HG03439 (cell line): Measurements from ENCODE around the gene BTG2.
"Not testable (repeated sequence)": the region's sequence is repeated elsewhere in the genome, so short reads cannot be mapped to it uniquely, and the experiment has no call there.

Experiments used
- ATAC-seq: cut with Tn5 transposase; IDR thresholded peaks from one replicate; pipeline ENCODE4 v1.9.1; 2021; ENCODE audit warnings: mild to moderate bottlenecking, moderate library complexity; ENCODE audit not compliant: unreplicated experiment

Gene BTG2

DNA sequence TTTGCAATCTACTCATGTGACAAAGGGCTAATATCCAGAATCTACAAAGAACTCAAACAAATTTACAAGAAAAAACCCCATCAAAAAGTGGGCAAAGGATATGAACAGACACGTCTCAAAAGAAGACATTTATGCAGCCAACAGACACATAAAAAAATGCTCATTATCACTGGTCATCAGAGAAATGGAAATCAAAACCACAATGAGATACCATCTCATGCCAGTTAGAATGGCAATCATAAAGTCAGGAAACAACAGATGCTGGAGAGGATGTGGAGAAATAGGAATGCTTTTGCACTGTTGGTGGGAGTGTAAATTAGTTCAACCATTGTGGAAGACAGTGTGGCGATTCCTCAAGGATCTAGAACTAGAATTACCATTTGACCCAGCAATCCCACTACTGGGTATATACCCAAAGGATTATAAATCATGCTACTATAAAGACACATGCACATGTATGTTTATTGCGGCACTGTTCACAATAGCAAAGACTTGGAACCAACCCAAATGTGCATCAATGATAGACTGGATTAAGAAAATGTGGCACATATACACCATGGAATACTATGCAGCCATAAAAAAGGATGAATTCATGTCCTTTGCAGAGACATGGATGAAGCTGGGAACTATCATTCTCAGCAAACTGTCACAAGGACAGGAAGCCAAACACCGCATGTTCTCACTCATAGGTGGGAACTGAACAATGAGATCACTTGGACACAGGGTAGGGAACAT is 8.9 kb downstream of the BTG2 start:
- ATAC-seq, result not testable (repeated sequence)

DNA sequence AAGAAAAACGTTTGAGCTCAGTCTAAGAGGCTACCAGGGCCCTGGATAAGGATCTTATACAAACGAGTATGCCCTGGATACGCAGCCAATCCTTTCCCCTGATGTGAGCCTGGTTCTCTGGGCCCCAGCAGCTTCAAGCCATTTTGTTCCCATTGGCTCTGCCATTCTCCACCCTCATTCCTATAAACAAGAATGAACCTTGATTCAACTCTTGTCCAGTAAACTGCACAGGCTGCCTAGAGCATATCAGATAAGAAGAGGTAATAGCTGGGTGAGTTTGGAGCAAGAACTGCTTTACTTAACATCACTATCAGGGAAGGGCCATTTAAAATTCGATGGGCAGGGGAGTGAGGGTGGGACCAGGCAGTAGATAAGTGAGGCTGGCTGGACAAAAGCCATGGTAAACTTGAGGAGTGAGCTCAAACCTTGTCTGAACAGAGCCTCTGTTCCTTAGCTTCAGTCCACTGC is 11.3 kb downstream of the BTG2 start:
- ATAC-seq, result no peak

DNA sequence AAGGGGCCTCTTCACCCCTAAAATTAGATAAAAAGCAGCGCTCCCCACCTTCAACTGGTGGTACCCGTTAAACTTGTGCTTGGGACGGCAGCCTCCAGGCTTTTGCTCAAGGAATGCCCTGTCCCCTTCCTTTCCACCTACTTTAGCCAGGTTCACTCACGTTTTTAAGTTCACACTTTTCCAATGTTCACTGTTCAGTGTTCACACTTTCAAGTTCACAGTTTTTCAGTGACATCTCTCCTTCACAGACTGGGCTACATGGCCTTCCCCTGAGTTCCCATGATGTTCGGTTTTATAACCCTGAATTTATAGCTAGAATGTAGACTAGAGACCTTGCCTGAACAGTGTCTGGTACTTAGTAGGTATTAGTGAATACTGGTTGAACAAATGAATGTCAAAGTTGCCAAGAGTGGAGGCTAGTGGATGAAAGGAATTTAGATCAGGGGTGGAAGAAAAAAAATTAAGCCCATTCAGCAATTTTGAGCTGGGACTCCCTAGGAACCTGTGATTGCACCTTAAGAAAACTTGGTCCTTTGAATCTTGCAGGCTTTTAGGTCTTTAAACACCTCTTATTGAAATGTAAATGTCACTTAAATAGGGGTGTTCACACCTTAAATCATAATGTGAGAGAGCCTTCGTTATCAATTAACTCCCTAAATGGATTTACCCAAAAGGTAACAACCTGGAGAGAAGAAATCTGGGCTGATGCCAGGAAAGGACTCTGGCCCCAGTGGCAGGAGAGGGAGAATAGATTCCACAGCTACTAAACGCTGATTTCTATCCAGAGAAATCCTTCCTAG is 12.3 kb downstream of the BTG2 start:
- ATAC-seq, result no peak

DNA sequence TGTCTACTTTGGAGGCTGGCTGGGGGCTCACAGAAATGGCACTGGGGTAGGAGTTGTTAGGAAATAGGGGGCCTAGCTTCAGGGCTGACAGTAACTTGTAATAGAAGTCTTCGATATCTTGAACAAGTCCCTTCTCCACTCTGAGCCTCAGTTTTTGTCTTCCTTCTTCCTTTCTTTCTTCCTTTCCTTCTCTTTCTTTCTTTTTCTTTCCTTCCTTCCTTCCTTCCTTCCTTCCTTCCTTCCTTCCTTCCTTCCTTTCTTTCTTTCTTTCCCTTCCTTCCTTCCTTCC is 12.9 kb downstream of the BTG2 start:
- ATAC-seq, result no peak

DNA sequence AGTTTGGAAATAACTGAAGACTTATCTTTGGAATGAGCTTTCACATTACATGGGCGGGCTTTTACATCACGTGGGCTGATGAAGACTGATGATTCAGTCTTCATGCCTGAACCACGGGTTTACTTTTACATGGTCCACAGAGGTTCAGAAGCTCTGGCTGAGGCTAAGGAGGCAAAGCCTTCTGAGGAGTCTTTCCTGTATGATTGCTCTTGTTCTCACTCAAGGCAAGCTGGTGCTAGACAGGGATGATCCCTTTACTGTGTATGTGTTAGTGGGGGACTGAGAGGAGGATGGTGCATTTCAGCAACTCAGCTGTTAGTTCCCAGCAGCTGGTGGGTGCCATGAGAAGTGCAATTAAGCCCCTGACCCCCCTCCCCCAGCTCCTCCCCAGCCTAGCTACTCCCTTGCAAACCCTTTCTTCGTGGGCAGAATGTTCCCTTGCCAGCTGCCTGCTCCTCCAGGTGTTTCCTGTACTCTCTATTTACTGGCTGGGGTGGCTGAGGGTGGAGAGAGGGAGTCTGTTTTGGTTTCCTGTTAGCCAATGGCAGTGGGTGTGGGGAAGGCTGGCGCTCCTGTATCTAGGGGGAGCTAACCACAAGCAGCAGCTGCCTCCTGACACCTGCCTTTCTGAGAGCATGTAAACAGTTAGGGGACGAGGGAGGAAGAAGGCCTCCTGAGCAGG is 15.4 kb downstream of the BTG2 start:
- ATAC-seq, result peak; percentile 60

DNA sequence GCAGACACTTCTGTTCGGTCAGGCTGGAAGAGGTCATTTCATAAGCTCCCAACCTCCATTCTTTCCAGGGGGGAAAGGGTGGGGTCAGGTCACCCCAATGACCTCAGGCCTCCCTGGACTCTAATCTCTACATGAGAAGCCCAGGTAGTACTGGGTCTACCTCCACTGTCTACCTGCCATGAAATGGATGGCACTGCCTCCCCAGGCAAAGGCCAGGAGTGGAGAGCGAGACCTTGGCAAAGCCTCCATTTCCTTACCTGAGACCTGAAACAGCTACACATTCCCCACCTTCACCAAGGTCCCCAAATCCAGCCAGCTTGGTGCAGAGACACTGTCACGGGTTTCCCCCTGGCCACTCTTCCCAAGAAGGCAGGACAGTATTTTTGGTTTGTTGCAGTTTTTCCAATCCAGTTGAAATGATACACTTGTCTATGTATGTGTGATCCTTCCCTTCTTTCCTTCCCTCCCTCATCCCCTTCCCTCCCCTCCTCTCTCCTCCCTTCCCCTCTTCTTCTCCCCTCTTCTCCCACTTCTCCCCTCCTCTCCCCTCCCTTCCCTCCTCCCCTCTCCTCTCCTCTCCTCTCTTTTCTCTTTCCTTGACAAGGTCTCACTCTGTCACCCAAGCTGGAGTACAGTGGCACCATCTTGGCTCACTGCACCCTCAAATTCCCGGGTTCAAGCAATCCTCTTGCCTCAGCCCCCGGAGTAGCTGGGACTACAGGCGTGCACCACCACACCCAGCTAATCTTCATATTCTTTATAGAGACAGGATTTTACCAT is 16.1 kb downstream of the BTG2 start:
- ATAC-seq, result no peak

DNA sequence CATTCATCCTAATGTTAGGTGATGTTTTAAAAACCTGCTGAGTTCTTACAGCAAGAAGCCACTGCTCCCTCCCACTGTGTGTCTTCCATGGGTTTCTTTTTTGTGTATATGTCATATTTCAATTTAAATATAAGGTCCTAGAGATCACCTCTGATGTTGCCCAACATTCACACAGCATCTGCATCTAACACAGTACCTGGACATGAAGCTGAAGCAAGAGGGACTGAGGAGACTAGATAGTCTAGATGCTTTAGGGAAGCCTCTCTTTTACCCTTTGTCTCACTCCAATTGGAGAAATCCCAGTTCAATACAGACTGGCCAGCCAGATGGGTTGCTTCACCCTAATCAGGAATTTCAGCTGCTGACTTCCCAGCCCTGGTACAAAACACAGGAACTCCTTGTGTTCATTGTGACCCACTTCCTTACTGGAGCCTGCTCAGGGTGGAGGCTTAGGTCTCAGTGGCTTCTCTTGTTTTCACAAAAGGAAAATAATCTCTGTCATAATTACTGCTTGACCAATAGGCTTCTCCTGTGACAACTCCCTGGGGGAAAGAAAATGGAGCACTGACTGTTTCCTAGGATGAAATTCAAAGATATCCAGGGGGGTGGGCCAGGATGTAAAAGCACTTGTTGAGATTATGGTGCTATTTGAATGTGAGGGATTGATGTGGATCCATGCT is 17.3 kb downstream of the BTG2 start:
- no peak for ATAC-seq

DNA sequence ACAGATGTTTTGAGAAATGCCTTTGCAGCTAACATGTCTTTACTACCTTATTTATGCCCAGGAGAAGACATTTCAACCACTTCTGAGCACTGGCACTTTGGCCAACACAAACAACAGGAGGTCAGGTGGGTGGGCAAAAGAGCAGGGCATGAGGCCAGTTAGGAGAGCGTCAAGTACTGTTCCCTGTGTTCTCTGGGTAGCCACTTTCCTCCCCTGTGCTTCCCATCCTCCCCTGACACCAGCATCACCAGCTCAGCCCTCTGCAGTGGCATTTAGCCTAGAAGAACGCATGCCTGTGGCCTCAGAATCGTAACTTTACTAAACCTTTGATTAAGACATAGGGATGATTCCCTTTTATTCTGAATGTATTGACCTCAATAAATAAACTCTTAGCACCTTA is 18.3 kb downstream of the BTG2 start:
- ATAC-seq, result no peak

DNA sequence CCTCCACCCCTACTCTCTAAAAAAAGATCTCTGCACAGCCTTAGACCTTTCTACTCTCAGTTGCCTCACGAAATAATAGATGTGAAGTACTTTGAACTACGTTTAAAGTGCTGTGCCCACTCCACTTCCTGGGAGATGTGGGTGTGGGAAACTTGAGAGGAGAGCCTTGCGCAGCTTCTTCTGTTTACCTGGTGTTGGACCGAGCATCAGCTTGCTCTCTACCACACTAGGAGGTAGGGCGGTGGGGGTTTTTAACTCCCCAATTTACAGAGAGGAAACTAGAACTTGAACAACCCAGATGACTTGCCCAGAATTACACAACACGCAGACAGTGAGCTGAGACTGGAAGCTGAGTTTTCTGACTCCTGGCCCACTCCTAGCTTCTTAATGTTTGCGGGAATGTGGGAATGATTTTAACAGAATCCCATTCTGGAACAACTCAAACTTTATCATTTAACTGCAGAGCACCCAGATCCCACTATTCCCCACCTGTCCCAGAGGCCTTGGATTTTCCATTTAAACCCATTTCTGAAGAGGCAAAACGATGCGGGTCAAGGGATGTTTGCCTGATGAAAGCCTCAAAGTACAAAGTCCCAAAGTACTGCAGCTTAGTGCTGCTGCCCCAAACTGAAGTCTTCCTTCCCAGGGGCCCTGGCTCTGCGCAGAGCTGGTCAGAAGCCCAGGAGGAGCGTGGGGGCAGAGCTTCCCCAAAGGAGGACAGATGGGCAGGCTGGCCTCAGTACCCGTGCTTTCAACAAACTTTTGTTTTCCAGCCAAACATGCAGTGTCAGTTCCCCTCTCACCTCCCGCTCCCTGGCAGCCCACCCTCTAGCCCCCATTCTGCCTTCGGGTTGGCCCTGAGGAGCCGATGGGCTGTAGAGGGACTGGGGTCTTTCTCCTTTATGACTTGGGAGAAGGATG is 19.0 kb downstream of the BTG2 start:
- no peak for ATAC-seq

DNA sequence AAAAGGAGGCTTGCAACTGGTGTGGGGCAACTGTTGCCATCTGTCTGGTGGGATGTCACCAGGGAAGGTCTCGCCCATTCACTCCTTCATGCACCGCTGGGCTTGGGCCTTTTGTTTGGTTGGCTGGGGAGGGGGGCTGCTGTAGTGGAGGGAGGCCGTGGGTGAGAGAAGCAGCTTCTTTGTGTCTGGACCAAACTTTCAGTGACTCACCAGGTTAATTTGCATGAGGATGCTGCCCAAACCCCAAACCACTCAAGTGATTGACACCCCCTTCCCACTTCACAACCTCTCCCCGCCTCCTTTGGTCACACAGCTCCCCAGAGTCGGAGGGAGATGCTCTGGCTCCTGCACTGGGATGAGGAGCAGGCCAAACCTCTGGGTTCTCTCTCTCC is 19.7 kb downstream of the BTG2 start:
- no peak for ATAC-seq

DNA sequence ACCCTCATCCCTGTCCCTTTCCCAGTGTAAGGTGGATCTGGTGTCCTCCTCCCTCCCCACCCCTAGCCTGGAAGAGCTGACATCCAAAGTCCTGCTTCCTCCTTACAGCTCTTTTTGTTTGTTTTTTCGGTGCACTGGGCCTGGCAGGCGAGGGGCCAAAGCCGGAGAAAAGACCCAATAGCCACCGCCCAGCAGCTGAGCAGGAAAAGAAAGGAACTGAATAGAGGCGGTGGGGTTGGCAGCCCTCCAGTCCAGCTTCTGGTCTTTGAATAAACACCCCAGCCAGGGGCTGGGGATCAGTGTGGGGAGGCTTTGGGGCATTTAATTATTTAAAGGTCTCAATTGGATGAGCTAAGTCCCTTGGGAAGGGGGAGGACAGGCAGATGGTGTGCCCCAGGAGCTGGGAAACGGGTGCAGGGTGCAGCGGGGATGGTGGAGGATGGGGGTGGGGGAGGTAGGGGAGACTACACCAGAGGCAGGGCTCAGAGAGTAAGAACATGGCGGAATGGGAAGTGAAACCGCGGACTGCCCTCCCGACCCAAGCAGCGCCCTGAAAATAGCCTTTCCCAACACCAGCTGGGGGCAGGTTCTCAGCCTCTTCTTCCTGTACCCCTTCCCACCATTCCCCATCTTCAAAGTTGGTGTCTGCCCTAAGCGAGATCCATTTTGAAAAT is 20.2 kb downstream of the BTG2 start:
- no peak for ATAC-seq

DNA sequence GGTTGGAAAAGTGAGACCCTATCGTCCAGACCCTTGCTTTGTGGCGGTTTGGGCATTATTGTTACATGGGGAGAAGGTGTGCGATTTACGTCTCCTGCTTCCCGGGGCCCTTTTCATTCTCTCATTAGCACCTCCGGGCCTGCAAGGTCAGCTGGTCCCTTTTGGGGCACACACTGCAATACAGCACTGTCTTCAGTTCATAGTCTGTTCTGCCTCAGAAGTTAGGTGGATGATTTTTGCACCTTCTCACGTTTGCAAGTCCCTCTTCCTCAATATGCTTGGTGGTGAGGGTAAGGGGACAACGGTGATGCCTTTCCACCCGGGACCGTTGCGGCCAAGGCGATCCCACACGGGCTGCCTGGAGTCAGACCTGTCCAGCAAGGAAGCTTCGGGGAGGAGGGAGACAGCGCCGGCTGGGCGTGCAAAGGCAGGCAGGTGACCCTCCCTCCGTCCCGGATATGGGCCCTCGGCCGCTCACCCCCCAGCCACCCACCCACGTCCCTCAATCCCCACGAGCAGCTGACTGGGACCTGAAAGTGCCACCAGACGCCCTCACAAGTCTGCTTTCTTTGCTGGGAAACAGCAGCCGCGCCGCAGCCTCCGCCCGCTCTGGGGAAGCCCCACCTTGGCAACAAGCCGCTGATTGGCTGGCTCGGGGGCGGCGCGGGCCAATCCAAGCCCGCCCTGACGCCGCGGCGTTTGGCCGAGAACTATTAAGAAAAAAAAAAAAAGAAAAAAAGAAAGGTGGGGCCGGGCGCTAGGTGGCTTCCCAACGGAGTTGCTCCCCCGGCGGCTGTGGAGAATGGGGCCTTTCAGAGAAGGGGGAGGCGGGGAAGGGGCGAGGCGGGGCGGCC is 21.7 kb downstream of the BTG2 start:
- ATAC-seq, result peak; percentile 70

DNA sequence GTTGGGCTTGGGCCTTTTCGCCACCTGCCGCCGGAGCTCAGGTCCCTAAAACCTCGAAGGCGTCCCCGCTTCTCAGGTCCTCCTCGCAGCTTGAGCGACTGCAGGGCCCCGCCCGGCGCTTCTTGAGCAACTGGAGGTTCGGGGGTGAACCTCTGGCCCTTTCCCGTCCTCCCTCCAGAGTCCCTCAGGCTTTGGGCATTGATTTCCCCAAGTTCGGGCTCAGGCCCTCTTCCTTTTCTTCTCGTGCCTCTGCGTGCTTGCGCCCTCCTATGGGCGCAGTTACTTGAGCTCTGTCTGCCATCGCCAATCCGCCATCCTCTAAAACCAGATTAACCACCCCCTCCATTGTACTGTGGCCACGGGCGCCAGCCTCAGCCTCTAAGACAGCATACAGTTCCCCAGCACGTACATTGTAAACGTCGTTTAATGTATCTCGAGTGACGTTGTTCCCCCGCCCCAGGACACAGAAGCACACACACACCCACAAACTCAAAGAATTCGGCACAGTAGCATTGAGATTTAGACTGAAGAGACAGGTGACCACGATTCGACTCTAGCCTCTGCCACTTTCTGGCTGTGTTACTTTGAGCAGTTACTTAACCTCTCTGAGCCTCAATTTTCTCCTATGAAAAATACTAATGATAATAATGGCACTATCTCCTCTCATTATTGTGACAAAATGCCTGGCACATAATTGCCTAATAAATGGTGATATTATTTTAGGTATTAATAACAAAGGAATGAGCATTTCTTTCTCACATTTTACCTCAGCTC is 22.6 kb downstream of the BTG2 start:
- peak; percentile 30 for ATAC-seq

DNA sequence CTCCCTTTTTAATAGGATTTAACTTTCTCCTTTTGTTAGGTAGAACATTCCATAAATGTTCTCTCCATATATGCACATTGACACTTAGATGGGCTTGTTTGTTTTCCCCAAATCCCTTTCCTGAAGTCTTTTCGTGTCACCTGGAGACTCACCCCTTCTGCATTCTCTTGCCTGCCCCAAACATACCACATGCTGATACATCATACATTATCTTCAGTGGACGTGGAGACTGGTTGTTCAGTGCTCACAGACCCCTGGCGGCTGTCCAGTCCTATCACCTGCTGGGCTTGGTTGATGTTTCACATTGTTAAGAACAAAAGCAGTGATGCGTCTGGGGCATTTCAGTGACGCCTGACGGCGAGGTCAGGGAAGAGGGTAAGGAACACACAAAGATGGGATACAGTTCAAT is 23.4 kb downstream of the BTG2 start:
- no peak for ATAC-seq

DNA sequence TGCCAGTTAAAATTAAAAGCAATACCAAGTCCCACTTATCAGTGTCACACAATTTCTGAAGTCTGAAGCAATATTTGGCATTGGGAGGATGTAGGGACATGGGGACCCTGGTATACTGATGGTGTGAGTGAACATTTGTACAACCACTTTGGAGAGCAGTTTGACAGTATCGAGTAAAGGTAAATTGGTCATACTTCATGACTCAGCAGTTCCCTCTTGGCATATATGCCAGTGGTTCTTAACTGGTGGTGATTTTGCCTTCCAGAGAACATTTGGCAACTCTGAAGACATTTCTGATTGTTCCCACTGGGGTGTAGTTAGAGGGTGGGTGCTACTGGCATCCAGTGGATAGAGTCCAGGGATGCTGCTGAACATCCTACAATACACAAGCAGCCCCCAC is 25.9 kb downstream of the BTG2 start:
- no peak for ATAC-seq

DNA sequence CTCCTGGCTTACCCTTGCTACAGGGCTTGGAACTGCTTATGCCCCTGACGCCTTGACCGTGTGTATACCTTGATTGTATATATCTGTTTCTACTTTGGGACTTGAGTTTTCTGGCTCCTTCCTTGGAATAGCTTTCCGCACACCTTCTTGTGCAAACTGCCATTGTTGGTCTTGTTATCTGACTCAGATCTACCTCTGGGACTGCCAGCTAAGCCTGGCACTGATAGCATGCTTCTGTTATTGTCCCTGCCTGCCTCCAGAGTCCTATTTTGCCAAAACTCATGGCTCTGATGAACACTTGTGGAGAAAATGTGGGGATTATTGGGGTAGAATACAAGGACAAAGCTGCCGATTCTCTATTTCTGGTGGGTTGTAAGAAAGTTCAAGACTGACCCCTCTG is 30.2 kb downstream of the BTG2 start:
- ATAC-seq, result no peak

DNA sequence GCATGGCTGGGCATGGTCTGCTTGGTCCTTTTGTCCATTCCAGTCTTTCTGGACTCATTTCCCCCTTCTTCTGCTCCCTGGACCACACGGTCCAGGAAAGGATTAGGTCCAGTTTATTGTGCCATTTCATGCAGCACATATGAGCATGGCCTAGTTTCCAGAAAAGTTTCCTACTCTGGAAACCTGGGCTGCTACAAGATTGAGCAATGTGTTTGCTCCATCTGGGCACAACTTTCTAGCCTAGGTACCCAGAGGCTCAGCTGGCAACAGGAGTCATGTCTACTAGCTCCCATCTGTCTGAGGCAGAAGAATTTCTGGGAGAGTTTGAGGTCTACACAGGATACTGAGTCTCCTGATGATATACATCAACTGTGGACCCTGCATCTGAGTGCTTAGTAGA is 30.8 kb downstream of the BTG2 start:
- no peak for ATAC-seq
